ENCODE results near the gene RPH3AL. TPM values are rescaled to one million over a fixed set of nuclear protein-coding genes. Genes with fewer than 3 reads are reported as not detected.

The RPH3AL gene
- total and polyA plus RNA-seq, 2 donors from 2014 or later = 18.1 to 55.9 TPM

GRCh38 chr17:280901-281300 is 71.7 kb downstream of the RPH3AL start:
- intact Hi-C loops (cut with DNase I) = no loop called here
- H3K4me3 ChIP-seq (ENCODE audit: low read length in 3 of 3) = no peak overlapping the region
- H3K27ac ChIP-seq (ENCODE audit: low read depth in 2 of 2, low read length in 2 of 2) = peak overlapping the region; percentile 42 to 79
- DNase-seq (peak in 1 of 5 donors; percentile 47), FAIRE-seq (no peak)
- H3K27me3 ChIP-seq (ENCODE audit: control insufficient read depth, insufficient read depth, low read length) = no peaks in the 10 kb centered on the region
- H3K4me1 ChIP-seq (ENCODE audit: control insufficient read depth in 2 of 3, insufficient read depth in 2 of 3, low read depth in 1 of 3, low read length in 3 of 3) = no peaks in the 10 kb centered on the region
- TF ChIP-seq CTCF (IDR thresholded peaks at IDR 0.05; ENCODE audit: borderline replicate concordance, extremely low read depth, insufficient read depth) = no peak
- H3K36me3 ChIP-seq (ENCODE audit: control insufficient read depth in 2 of 3, insufficient read depth in 3 of 3, low read length in 3 of 3) = peaks cover 0 to 5% (median 0%) of the 10 kb centered on the region in 3 donors
- H3K9me3 ChIP-seq (ENCODE audit: control insufficient read depth in 2 of 3, insufficient read depth in 1 of 3, low read length in 3 of 3) = no peaks in the 10 kb centered on the region
- H3K9ac ChIP-seq (ENCODE audit: low read length in 3 of 3) = no peak overlapping the region

- H3K9me3 ChIP-seq (ENCODE audit: control insufficient read depth in 2 of 3, insufficient read depth in 1 of 3, low read length in 3 of 3) = no peaks in the 10 kb centered on the region
- no peak overlapping the region for H3K4me3 ChIP-seq (ENCODE audit: low read length in 3 of 3)
- DNase-seq = peak in 1 of 5 donors; percentile 47
- no peaks in the 10 kb centered on the region for H3K27me3 ChIP-seq (ENCODE audit: control insufficient read depth, insufficient read depth, low read length)
- intact Hi-C loops (cut with DNase I) = no loop called here
- peaks cover 0 to 5% (median 0%) of the 10 kb centered on the region in 3 donors for H3K36me3 ChIP-seq (ENCODE audit: control insufficient read depth in 2 of 3, insufficient read depth in 3 of 3, low read length in 3 of 3)
- H3K4me1 ChIP-seq (ENCODE audit: control insufficient read depth in 2 of 3, insufficient read depth in 2 of 3, low read depth in 1 of 3, low read length in 3 of 3) = no peaks in the 10 kb centered on the region
- peak overlapping the region; percentile 52 to 79 for H3K27ac ChIP-seq (ENCODE audit: low read depth in 2 of 2, low read length in 2 of 2)
- no peak for TF ChIP-seq CTCF (IDR thresholded peaks at IDR 0.05; ENCODE audit: borderline replicate concordance, extremely low read depth, insufficient read depth)
- no peak overlapping the region for H3K9ac ChIP-seq (ENCODE audit: low read length in 3 of 3)
- no peak for FAIRE-seq
Observed at GRCh38 chr17:280216-280615, 72.4 kb downstream of the RPH3AL start.

GRCh38 chr17:279776-280175 is 72.8 kb downstream of the RPH3AL start:
- Histone ChIP-seq H3K4me1 (ENCODE audit: control insufficient read depth in 2 of 3, insufficient read depth in 2 of 3, low read depth in 1 of 3, low read length in 3 of 3) (no peaks in the 10 kb centered on the region), H3K9ac (ENCODE audit: low read length in 3 of 3) (no peak overlapping the region), H3K36me3 (ENCODE audit: control insufficient read depth in 2 of 3, insufficient read depth in 3 of 3, low read length in 3 of 3) (peaks cover 0 to 5% (median 0%) of the 10 kb centered on the region in 3 donors), H3K9me3 (ENCODE audit: control insufficient read depth in 2 of 3, insufficient read depth in 1 of 3, low read length in 3 of 3) (no peaks in the 10 kb centered on the region), H3K27me3 (ENCODE audit: control insufficient read depth, insufficient read depth, low read length) (no peaks in the 10 kb centered on the region), H3K27ac (ENCODE audit: low read depth in 2 of 2, low read length in 2 of 2) (peak overlapping the region; percentile 52 to 79), H3K4me3 (ENCODE audit: low read length in 3 of 3) (no peak overlapping the region)
- TF ChIP-seq CTCF (IDR thresholded peaks at IDR 0.05; ENCODE audit: borderline replicate concordance, extremely low read depth, insufficient read depth) = no peak
- intact Hi-C loops (cut with DNase I) = no loop called here
- DNase-seq (peak in 1 of 5 donors; percentile 15), FAIRE-seq (no peak)

DNA sequence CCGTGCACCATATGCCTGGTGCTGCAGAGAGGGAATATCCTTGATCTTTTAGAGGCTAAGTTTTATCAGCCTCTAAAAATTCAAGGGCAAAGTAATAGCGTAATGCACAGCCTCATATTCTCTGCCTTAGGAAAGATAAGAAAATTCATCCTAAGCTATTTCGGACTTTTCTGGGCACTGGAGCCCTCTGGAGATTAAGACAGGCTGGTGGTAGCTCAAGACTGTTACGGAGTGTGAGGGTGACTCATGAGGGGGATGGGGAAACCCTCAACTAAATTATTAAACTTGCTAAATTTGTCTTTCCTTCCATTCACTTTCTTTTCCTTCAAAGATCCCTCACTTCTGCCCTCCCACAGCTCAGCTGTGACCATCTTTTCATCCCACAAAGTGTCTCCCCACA is 73.3 kb downstream of the RPH3AL start:
- Histone ChIP-seq H3K9me3 (ENCODE audit: control insufficient read depth in 2 of 3, insufficient read depth in 1 of 3, low read length in 3 of 3) (no peaks in the 10 kb centered on the region), H3K9ac (ENCODE audit: low read length in 3 of 3) (no peak overlapping the region), H3K27ac (ENCODE audit: low read depth in 2 of 2, low read length in 2 of 2) (no peak overlapping the region), H3K4me3 (ENCODE audit: low read length in 3 of 3) (no peak overlapping the region), H3K4me1 (ENCODE audit: control insufficient read depth in 2 of 3, insufficient read depth in 2 of 3, low read depth in 1 of 3, low read length in 3 of 3) (no peaks in the 10 kb centered on the region), H3K27me3 (ENCODE audit: control insufficient read depth, insufficient read depth, low read length) (no peaks in the 10 kb centered on the region), H3K36me3 (ENCODE audit: control insufficient read depth in 2 of 3, insufficient read depth in 3 of 3, low read length in 3 of 3) (peaks cover 0 to 5% (median 0%) of the 10 kb centered on the region in 3 donors)
- no peak for TF ChIP-seq CTCF (IDR thresholded peaks at IDR 0.05; ENCODE audit: borderline replicate concordance, extremely low read depth, insufficient read depth)
- intact Hi-C loops (cut with DNase I) = no loop called here
- DNase-seq (no peak), FAIRE-seq (no peak)
